K562 (cell line): Measurements from ENCODE around the gene RAB3IP. TPM values are rescaled to one million over a fixed set of nuclear protein-coding genes. Genes with fewer than 3 reads are reported as not detected.

Experiments
- ATAC-seq: fragments of 200-7000 bp; cut with Tn5 transposase; 3 replicates; pipeline ENCODE4 v1.9.1; 2020; ENCODE audit warnings: moderate library complexity
- BruUV-seq: library from RNA; stranded (reverse); fragments of 400-500 nt; replicated peaks from 2 replicates; lab custom pipeline; 2021; lab: Mats Ljungman, UMichigan
- CTCF ChIA-PET: fragments of 300-600 bp; formaldehyde crosslinking; extraction: SDS; loops from one replicate; lab custom pipeline; 2021; ENCODE audit warnings: low intra/inter-chr PET ratio; lab: Yijun Ruan, JAX
- POLR2A ChIA-PET: fragments of 300-600, 350-650 bp; sonication (Branson Sonifier 250); formaldehyde crosslinking; extraction: SDS; loops from one replicate; lab custom pipeline; 2021; ENCODE audit warnings: antibody characterized with exemption, inconsistent platforms; lab: Yijun Ruan, JAX
- DNase-seq, 4 experiments: peaks; one replicate each; pipeline versions ENCODE4 v3.0.0 to v3.0.0-alpha.2; 2011 to 2018; ENCODE audit warnings: low spot score in 3 of 4, mixed read lengths in 3 of 4; ENCODE audit errors: extremely low read depth in 1 of 4
- FAIRE-seq: peaks from 2 replicates; lab custom pipeline; 2011; peaks lifted over from hg19 to GRCh38; lab: Jason Lieb, UNC
- H2AFZ ChIP-seq: 2 replicates; pipeline ENCODE4 v1.6.0; 2011; ENCODE audit warnings: low read depth, low read length, control low read depth, inconsistent platforms
- H3K27ac ChIP-seq: fragments of 200-600 bp; 3 replicates; pipeline ENCODE4 v1.8.0; 2011; ENCODE audit warnings: low read depth, mild to moderate bottlenecking, control low read depth, inconsistent platforms, low read length, moderate library complexity, mixed read lengths; ENCODE audit errors: extremely low read depth
- H3K27me3 ChIP-seq, 2 experiments: fragments of 300-600 bp in 1 of 2; 2 replicates in 1 of 2; 3 replicates in 1 of 2; pipeline versions ENCODE4 v1.6.0 to v1.8.0; 2011; ENCODE audit warnings: inconsistent platforms in 2 of 2, low read length in 2 of 2, mild to moderate bottlenecking in 1 of 2, mixed read lengths in 1 of 2, moderate library complexity in 1 of 2; ENCODE audit not compliant: control insufficient read depth in 2 of 2, insufficient read depth in 2 of 2
- H3K36me3 ChIP-seq: fragments of 300-600 bp; 3 replicates; pipeline ENCODE4 v1.8.0; 2011; ENCODE audit warnings: mild to moderate bottlenecking, low read length, inconsistent platforms; ENCODE audit not compliant: control insufficient read depth, insufficient read depth
- H3K4me1 ChIP-seq, 2 experiments: fragments of 200-600 bp in 1 of 2; replicated peaks in 1 of 2; 2 replicates in 1 of 2; 3 replicates in 1 of 2; pipeline versions ENCODE4 v1.5.1 to v1.8.0; 2011; ENCODE audit warnings: inconsistent platforms in 2 of 2, low read length in 2 of 2, mild to moderate bottlenecking in 1 of 2, mixed read lengths in 1 of 2, moderate library complexity in 1 of 2; ENCODE audit not compliant: control insufficient read depth in 2 of 2, insufficient read depth in 2 of 2
- H3K4me2 ChIP-seq: 2 replicates; pipeline ENCODE4 v1.6.1; 2011; ENCODE audit warnings: low read length, control low read depth, inconsistent platforms, mixed read lengths; ENCODE audit not compliant: insufficient read depth
- H3K4me3 ChIP-seq: fragments of 200-600 bp; sonication (generic), shearing (Covaris generic); 2 replicates; pipeline ENCODE4 v1.5.1; 2016; ENCODE audit warnings: control low read depth, inconsistent platforms
- H3K79me2 ChIP-seq: fragments of 200-600 bp; 3 replicates; pipeline ENCODE4 v1.8.0; 2011; ENCODE audit warnings: low read length, inconsistent platforms; ENCODE audit not compliant: control insufficient read depth, insufficient read depth
- H3K9ac ChIP-seq, 2 experiments: 2 replicates each; pipeline versions ENCODE4 v1.6.0 to v1.6.1; 2011; ENCODE audit warnings: low read depth in 2 of 2, low read length in 2 of 2, control low read depth in 1 of 2, inconsistent platforms in 1 of 2, mild to moderate bottlenecking in 1 of 2, mixed read lengths in 1 of 2; ENCODE audit not compliant: insufficient read depth in 1 of 2
- H3K9me1 ChIP-seq: one replicate; pipeline ENCODE4 v1.6.0; 2011; ENCODE audit warnings: inconsistent platforms, mild to moderate bottlenecking, low read length, moderate library complexity; ENCODE audit not compliant: control insufficient read depth, insufficient read depth
- H3K9me3 ChIP-seq: replicated peaks from 2 replicates; pipeline ENCODE4 v1.5.1; 2011; ENCODE audit warnings: low read depth, low read length, inconsistent platforms; ENCODE audit not compliant: control insufficient read depth, insufficient read depth
- H4K20me1 ChIP-seq: replicated peaks from 2 replicates; pipeline ENCODE4 v1.6.1; 2011; ENCODE audit warnings: low read length, inconsistent platforms, mixed read lengths; ENCODE audit not compliant: control insufficient read depth, insufficient read depth
- CBFA2T2 ChIP-seq: fragments of 450-650 bp; conservative IDR thresholded peaks from 2 replicates; pipeline ENCODE4 v1.6.1; 2017; ENCODE audit warnings: mild to moderate bottlenecking
- FIP1L1 ChIP-seq: fragments of 200-400 bp; formaldehyde crosslinking; IDR thresholded peaks from 2 replicates; pipeline ENCODE4 v1.6.1; 2018; ENCODE audit warnings: mild to moderate bottlenecking, low read depth, low read length; ENCODE audit not compliant: poor library complexity, severe bottlenecking
- HNRNPK ChIP-seq: fragments of 200-400 bp; formaldehyde crosslinking; IDR thresholded peaks from one replicate; pipeline ENCODE4 v1.6.1; 2018; ENCODE audit warnings: mild to moderate bottlenecking, low read depth, low read length; ENCODE audit not compliant: poor library complexity, severe bottlenecking
- NFATC3 ChIP-seq: fragments of 450-650 bp; IDR thresholded peaks from 2 replicates; pipeline ENCODE4 v1.6.1; 2017; ENCODE audit warnings: mild to moderate bottlenecking
- PCBP2 ChIP-seq: fragments of 200-400 bp; formaldehyde crosslinking; IDR thresholded peaks from 2 replicates; pipeline ENCODE4 v1.6.1; 2018; ENCODE audit warnings: low read length, low read depth, mild to moderate bottlenecking, moderate library complexity; ENCODE audit not compliant: poor library complexity, severe bottlenecking
- ZNF146 ChIP-seq: IDR thresholded peaks from one replicate; pipeline ENCODE4 v1.6.1; 2018; ENCODE audit warnings: missing compliant biosample characterization; ENCODE audit not compliant: unreplicated experiment
- ZNF584 ChIP-seq: fragments of 200-800 bp; sonication (Bioruptor generic); IDR thresholded peaks from 2 replicates; pipeline ENCODE4 v1.6.1; 2016; ENCODE audit warnings: low read depth, mild to moderate bottlenecking, missing genetic modification characterization, missing compliant biosample characterization
- WGBS: fragments of 100-300 bp; shearing (Covaris generic); methylation state at CpG from one replicate; pipeline ENCODE4 v1.1.6; 2016; ENCODE audit warnings: low coverage, mixed read lengths; ENCODE audit not compliant: insufficient coverage; ENCODE audit errors: missing lambda C conversion rate; 5-methylcytosine and 5-hydroxymethylcytosine counted together
- in situ Hi-C: fragments of 300-500 bp; cut with MboI; formaldehyde crosslinking; loops from 4 replicates; pipeline ENCODE4 v1.15.0; 2018; ENCODE audit warnings: inconsistent platforms, mixed read lengths
- intact Hi-C: fragments of 100-400 bp; cut with micrococcal nuclease; formaldehyde crosslinking; loops from 2 replicates; pipeline ENCODE4 v1.14.2; 2022
- polyA plus RNA-seq, 8 experiments: library from polyadenylated mRNA; depleted of rRNA in 4 of 8; stranded (reverse) in 5 of 8; unstranded in 3 of 8; fragments of >200 nt; fragmentation: Nextera tagmentation in 2 of 8; fragmentation: Illumina TruSeq in 1 of 8; extraction: Ambion mirVana in 2 of 8; extraction: Trizol in 1 of 8; gene quantifications; 2 replicates each; pipeline versions ENCODE4 v1.2.1 to v1.2.3, GENCODE V29; 2011 to 2014; ENCODE audit warnings: inconsistent platforms in 1 of 8, missing spikeins in 1 of 8
- total RNA-seq, 7 experiments: library from RNA; depleted of rRNA in 6 of 7; stranded (reverse); fragments of >200 nt in 6 of 7; fragmentation: Illumina TruSeq in 2 of 7; extraction: Trizol in 2 of 7; gene quantifications; 2 replicates each; pipeline versions ENCODE4 v1.2.1 to v1.2.3, GENCODE V29; 2011 to 2021; ENCODE audit warnings: low replicate concordance in 1 of 7

RAB3IP gene
- total and polyA plus RNA-seq, 9 of the 15 experiments (the other 6 are each of a cell fraction or from before 2014, with no cell fraction given), result 5.6 to 25.5 (median 11.3) TPM

DNA sequence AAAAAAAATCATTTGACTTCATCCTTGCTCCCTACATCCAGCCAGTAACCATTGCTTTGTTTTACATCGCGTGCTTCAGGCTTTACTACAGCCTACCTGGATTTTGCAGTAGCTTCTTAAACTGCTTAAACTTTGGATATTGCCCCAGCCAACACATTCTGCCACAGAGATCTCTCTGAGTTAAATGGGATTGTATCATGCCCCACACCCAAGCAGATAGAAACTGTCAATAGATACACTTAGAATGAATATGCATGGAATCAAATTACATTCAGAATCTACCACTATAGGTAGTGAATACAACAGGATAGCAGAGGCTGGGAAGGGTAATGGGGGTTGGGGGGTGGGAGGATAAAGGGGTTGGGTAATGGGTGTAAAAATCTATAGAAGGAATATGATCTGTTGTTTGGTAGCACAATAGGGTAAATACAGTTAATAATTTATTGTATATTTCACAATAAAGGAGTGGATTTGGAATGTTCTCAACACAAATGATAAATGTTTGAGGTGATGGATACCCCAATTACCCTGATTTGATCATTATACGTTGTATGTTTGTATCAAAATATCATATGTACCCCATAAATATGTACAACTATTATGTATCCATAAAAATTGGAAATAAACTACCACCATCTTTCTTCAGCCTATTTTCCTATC, 83.7 kb downstream of the RAB3IP start:
- Histone ChIP-seq H3K9me3 (no peaks in the 10 kb centered on the region), H3K27ac (no peak overlapping the region), H3K36me3 (no peaks in the 10 kb centered on the region), H2AFZ (no peak overlapping the region), H4K20me1 (no peaks in the 10 kb centered on the region), H3K9me1 (no peaks in the 10 kb centered on the region), H3K4me2 (no peak overlapping the region), H3K27me3 (no peaks in the 10 kb centered on the region; a peak in 1 of 5 replicates), H3K4me1 (no peaks in the 10 kb centered on the region), H3K79me2 (no peaks in the 10 kb centered on the region), H3K9ac (no peak overlapping the region), H3K4me3 (no peak overlapping the region)
- no peak for DNase-seq
- no peak for ATAC-seq
- ChIA-PET CTCF (no interaction called here), POLR2A (interaction anchor here (0.6 to 0.9 kb wide), 4 partner anchors 9 to 1052 kb away, joined by 3 read pairs; partner anchors contain the start of gene CCT2)
- TF ChIP-seq CBFA2T2 (no peak), HNRNPK (peak; percentile 78)
- intact Hi-C loops (no loop called here), in situ Hi-C loops (no loop called here)
- no TSS peak for BruUV-seq
- no peak for FAIRE-seq
- WGBS, result 5% methylated on average over 3 of the region's 3 CpGs

- FAIRE-seq (no peak), ATAC-seq (no peak)
Observed at GRCh38 chr12:69824028-69824427, 85.4 kb downstream of the RAB3IP start.

More at GRCh38 chr12:69824028-69824427, 85.4 kb downstream of the RAB3IP start:
- no TSS peak for BruUV-seq
- Histone ChIP-seq H4K20me1 (no peaks in the 10 kb centered on the region), H3K4me2 (no peak overlapping the region), H3K9me3 (no peaks in the 10 kb centered on the region), H3K4me1 (no peaks in the 10 kb centered on the region), H3K27me3 (no peaks in the 10 kb centered on the region; a peak in 1 of 5 replicates), H3K27ac (no peak overlapping the region), H3K9me1 (no peaks in the 10 kb centered on the region), H3K36me3 (no peaks in the 10 kb centered on the region), H3K79me2 (no peaks in the 10 kb centered on the region), H3K4me3 (no peak overlapping the region), H2AFZ (no peak overlapping the region), H3K9ac (no peak overlapping the region)
- ChIA-PET POLR2A (no interaction called here), CTCF (no interaction called here)
- intact Hi-C loops, result no loop called here
- TF ChIP-seq PCBP2 (peak; percentile 49), HNRNPK (peak; percentile 81), NFATC3 (no peak), ZNF584 (no peak), ZNF146 (CRISPR knock-in tag) (no peak), FIP1L1 (no peak)
- in situ Hi-C loops, result no loop called here
- no peak for DNase-seq
